ENCODE results near the gene VWA2. TPM values are rescaled to one million over a fixed set of nuclear protein-coding genes. Genes with fewer than 3 reads are reported as not detected.

Gene VWA2
- polyA plus RNA-seq, 3 donors, result not detected

- WGBS (ENCODE audit: insufficient coverage), result 83% methylated on average over 1 of the region's 3 CpGs
- H3K27ac Mint-ChIP-seq, result no peak overlapping the region
- TF ChIP-seq CTCF (IDR thresholded peaks at IDR 0.05), result no peak
Observed at GRCh38 chr10:114309364-114309651, 70.3 kb downstream of the VWA2 start.

DNA sequence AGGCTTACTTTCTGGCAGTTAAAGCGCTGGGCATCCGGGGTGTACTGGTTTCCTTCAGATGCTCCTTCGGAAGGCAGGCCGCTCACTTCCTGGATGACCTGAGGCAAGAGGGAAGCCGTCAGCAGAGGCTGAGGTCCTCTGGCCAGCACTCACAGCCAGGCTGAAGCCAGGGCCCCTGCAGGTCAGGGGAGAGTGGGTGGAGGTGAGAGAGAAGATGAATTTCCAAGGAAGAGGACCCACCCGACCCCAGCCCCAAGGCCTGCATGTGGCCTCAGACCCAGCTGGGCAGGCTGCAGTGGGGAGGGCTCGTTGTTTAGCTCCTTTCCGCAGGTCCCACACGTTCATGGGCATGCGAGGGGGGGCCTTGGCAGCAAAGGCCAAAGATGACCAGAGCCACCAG is 71.3 kb downstream of the VWA2 start:
- WGBS (ENCODE audit: insufficient coverage), result 87% methylated on average over 8 of the region's 10 CpGs
- no peak for DNase-seq
- H3K27ac Mint-ChIP-seq, result no peak overlapping the region
- Histone ChIP-seq H3K27ac (ENCODE audit: low read depth in 1 of 2, low read length in 2 of 2) (no peak overlapping the region), H3K79me2 (ENCODE audit: insufficient read depth, low read length) (no peaks in the 10 kb centered on the region), H3K9ac (ENCODE audit: insufficient read depth, low read length, poor library complexity, severe bottlenecking) (no peak overlapping the region), H3K27me3 (ENCODE audit: control insufficient read depth in 2 of 2, insufficient read depth in 2 of 2, low read length in 2 of 2) (no peaks in the 10 kb centered on the region), H3K36me3 (replicated peaks in 1 of 2; ENCODE audit: control insufficient read depth in 1 of 2, insufficient read depth in 2 of 2, low read length in 2 of 2) (no peaks in the 10 kb centered on the region), H3K4me3 (replicated peaks in 1 of 3; ENCODE audit: low read depth in 2 of 3, low read length in 3 of 3) (no peak overlapping the region), H3K9me3 (replicated peaks in 1 of 2; ENCODE audit: control insufficient read depth in 1 of 2, insufficient read depth in 1 of 2, low read length in 2 of 2) (no peaks in the 10 kb centered on the region), H4K20me1 (ENCODE audit: insufficient read depth, low read length) (no peaks in the 10 kb centered on the region), H3K4me1 (ENCODE audit: control insufficient read depth in 1 of 2, insufficient read depth in 2 of 2, low read length in 2 of 2) (no peaks in the 10 kb centered on the region), H2AFZ (ENCODE audit: insufficient read depth, low read depth, low read length, poor library complexity, severe bottlenecking) (no peak overlapping the region), H3K4me2 (replicated peaks; ENCODE audit: extremely low read depth, low read length, poor library complexity, severe bottlenecking) (no peak overlapping the region)
- H3K27me3 Mint-ChIP-seq (ENCODE audit: low read depth in 3 of 3), result peaks cover 5 to 8% (median 7%) of the 10 kb centered on the region in 3 donors
- intact Hi-C loops (cut with micrococcal nuclease), result no loop called here
- peaks cover 0 to 2% (median 0%) of the 10 kb centered on the region in 7 donors for H3K9me3 Mint-ChIP-seq
- TF ChIP-seq CTCF (IDR thresholded peaks at IDR 0.05), result no peak
- no peak overlapping the region for H3K4me3 Mint-ChIP-seq
- H3K4me1 Mint-ChIP-seq, result no peaks in the 10 kb centered on the region
- no peaks in the 10 kb centered on the region for H3K36me3 Mint-ChIP-seq

More at GRCh38 chr10:114309364-114309651, 70.3 kb downstream of the VWA2 start:
- intact Hi-C loops (cut with micrococcal nuclease), result no loop called here
- Mint-ChIP-seq H3K36me3 (no peaks in the 10 kb centered on the region), H3K4me1 (peaks cover 5% of the 10 kb centered on the region), H3K27me3 (ENCODE audit: low read depth in 3 of 3) (peaks cover 7 to 12% (median 8%) of the 10 kb centered on the region in 3 donors), H3K4me3 (no peak overlapping the region), H3K9me3 (peaks cover 0 to 2% (median 0%) of the 10 kb centered on the region in 7 donors)
- no peaks in the 10 kb centered on the region for H3K79me2 ChIP-seq (ENCODE audit: insufficient read depth, low read length)
- no peak overlapping the region for H3K27ac ChIP-seq (ENCODE audit: low read depth in 1 of 2, low read length in 2 of 2)
- H3K4me1 ChIP-seq (ENCODE audit: control insufficient read depth in 1 of 2, insufficient read depth in 2 of 2, low read length in 2 of 2), result peaks cover 4 to 6% of the 10 kb centered on the region in 2 donors
- H3K4me2 ChIP-seq (replicated peaks; ENCODE audit: extremely low read depth, low read length, poor library complexity, severe bottlenecking), result no peak overlapping the region
- no peak overlapping the region for H2AFZ ChIP-seq (ENCODE audit: insufficient read depth, low read depth, low read length, poor library complexity, severe bottlenecking)
- no peaks in the 10 kb centered on the region for H4K20me1 ChIP-seq (ENCODE audit: insufficient read depth, low read length)
- no peaks in the 10 kb centered on the region for H3K9me3 ChIP-seq (replicated peaks in 1 of 2; ENCODE audit: control insufficient read depth in 1 of 2, insufficient read depth in 1 of 2, low read length in 2 of 2)
- no peak for DNase-seq
- no peak overlapping the region for H3K9ac ChIP-seq (ENCODE audit: insufficient read depth, low read length, poor library complexity, severe bottlenecking)
- no peaks in the 10 kb centered on the region for H3K27me3 ChIP-seq (ENCODE audit: control insufficient read depth in 2 of 2, insufficient read depth in 2 of 2, low read length in 2 of 2)
- no peak overlapping the region for H3K4me3 ChIP-seq (replicated peaks in 1 of 3; ENCODE audit: low read depth in 2 of 3, low read length in 3 of 3)
- H3K36me3 ChIP-seq (replicated peaks in 1 of 2; ENCODE audit: control insufficient read depth in 1 of 2, insufficient read depth in 2 of 2, low read length in 2 of 2), result no peaks in the 10 kb centered on the region

Data from CD14-positive monocyte (primary cell).